AG04450 (cell line): ENCODE data around the gene PRELP. TPM values are rescaled to one million over a fixed set of nuclear protein-coding genes. Genes with fewer than 3 reads are reported as not detected.

ENCODE experiments used
- CTCF ChIA-PET: fragments of 300-600, 350-600 bp; formaldehyde crosslinking; extraction: SDS; loops from one replicate; lab custom pipeline; 2022; ENCODE audit warnings: antibody characterized with exemption, inconsistent platforms; lab: Charles Lee
- POLR2A ChIA-PET: fragments of 350-600 bp; formaldehyde crosslinking; extraction: SDS; loops from one replicate; lab custom pipeline; 2021; ENCODE audit warnings: antibody characterized with exemption, inconsistent platforms; lab: Yijun Ruan, JAX
- DNase-seq: peaks from one replicate; pipeline ENCODE4 v3.0.0-alpha.2; 2011; ENCODE audit warnings: low read depth, low spot score
- H3K27ac ChIP-seq: one replicate; pipeline ENCODE4 v1.5.1; 2012; ENCODE audit warnings: low read depth, low read length, control low read depth
- H3K27me3 ChIP-seq: one replicate; pipeline ENCODE4 v1.6.0; 2012; ENCODE audit warnings: low read length; ENCODE audit not compliant: control insufficient read depth, insufficient read depth
- H3K4me3 ChIP-seq: 2 replicates; pipeline ENCODE4 v1.5.1; 2011; ENCODE audit warnings: mild to moderate bottlenecking, low read depth, low read length, control low read depth
- H3K9me3 ChIP-seq: 2 replicates; pipeline ENCODE4 v1.5.1; 2012; ENCODE audit warnings: low read length; ENCODE audit not compliant: control insufficient read depth, insufficient read depth
- CTCF ChIP-seq: IDR thresholded peaks from 2 replicates; pipeline ENCODE4 v1.5.1; 2011; ENCODE audit warnings: low read depth, low read length, control low read depth, inconsistent platforms
- polyA plus RNA-seq: library from polyadenylated mRNA; depleted of rRNA; stranded (reverse); fragments of >200 nt; gene quantifications from 2 replicates; pipeline ENCODE4 v1.2.3, GENCODE V29; 2011

The PRELP gene
- polyA plus RNA-seq, 1 experiment, result 0.68 TPM

DNA sequence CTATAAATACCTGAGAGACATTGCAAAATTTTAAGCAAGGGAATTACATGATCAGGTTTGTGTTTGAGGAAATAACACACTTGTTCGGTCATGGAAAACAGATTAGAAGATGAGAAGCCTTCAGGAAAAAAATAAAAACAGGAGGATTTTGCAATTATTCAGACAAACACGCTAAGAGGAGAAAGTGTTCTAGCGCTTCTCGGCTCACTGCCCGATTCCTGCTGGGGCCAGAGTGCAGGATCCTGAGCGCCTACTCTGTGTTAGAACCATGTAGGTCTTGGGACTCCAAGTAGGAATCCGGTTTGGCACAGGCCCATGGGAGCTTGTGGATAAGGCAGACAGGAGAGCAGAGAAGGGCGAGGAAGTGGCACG lies 8.1 kb upstream of the PRELP start:
- DNase-seq, result no peak
- H3K9me3 ChIP-seq, result no peaks in the 10 kb centered on the region
- POLR2A ChIA-PET, result no interaction called here
- no peak overlapping the region for H3K4me3 ChIP-seq
- no peak overlapping the region for H3K27ac ChIP-seq
- TF ChIP-seq CTCF, result no peak
- peaks cover 6% of the 10 kb centered on the region for H3K27me3 ChIP-seq
- CTCF ChIA-PET, result no interaction called here

DNA sequence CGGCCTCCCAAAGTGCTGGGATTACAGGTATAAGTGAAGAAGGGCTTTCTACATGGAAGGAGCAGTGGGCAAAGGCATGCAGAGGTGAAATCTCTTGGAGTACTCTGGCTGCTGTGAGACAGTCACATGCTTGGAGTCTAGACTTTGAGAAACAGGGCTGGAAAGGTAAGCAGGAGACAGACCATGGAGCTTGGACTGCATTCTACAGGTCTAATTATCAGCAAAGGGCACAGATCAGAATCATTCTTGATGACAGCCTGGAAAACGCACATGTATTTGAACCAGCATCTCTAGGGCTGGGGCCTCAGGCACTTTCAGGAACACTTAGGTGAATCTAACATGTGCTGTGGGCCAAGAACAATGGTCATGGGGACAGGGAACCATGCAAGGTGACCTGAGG lies 7.3 kb upstream of the PRELP start:
- TF ChIP-seq CTCF, result no peak
- CTCF ChIA-PET, result no interaction called here
- H3K27me3 ChIP-seq, result peaks cover 7% of the 10 kb centered on the region
- no peaks in the 10 kb centered on the region for H3K9me3 ChIP-seq
- POLR2A ChIA-PET, result no interaction called here
- DNase-seq, result no peak
- no peak overlapping the region for H3K27ac ChIP-seq
- H3K4me3 ChIP-seq, result no peak overlapping the region

GRCh38 chr1:203470240-203470639 lies 5.4 kb upstream of the PRELP start:
- H3K27ac ChIP-seq, result no peak overlapping the region
- POLR2A ChIA-PET, result no interaction called here
- no peak for TF ChIP-seq CTCF
- no peaks in the 10 kb centered on the region for H3K9me3 ChIP-seq
- peaks cover 7% of the 10 kb centered on the region for H3K27me3 ChIP-seq
- DNase-seq, result no peak
- CTCF ChIA-PET, result no interaction called here
- no peak overlapping the region for H3K4me3 ChIP-seq

DNA sequence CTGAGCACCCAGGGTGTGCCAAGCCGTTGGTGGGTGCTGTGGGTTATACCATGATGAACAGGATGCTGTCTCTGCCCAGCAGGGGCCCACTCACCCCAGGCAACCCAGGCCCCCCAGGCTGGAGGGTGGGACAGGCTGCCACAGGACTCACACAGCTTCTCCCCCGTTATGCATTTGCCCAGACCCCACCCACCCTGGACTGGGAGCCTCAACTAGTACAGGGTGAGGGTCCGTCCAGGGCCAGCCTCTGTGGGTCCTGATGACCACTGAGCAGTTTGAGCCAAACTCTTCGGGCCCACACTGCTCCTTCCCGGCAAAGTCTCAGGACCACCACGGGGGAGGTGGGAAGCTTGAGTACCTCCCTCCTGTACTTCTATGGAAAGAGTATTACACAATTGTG lies 3.8 kb upstream of the PRELP start:
- ChIA-PET POLR2A (no interaction called here), CTCF (interaction anchor here (1.2 kb wide), 1 partner anchor 129 kb away, joined by 3 read pairs; no protein-coding TSS in a partner anchor)
- TF ChIP-seq CTCF, result no peak
- no peak overlapping the region for H3K4me3 ChIP-seq
- H3K9me3 ChIP-seq, result no peaks in the 10 kb centered on the region
- H3K27ac ChIP-seq, result no peak overlapping the region
- peaks cover 7% of the 10 kb centered on the region for H3K27me3 ChIP-seq
- no peak for DNase-seq

DNA sequence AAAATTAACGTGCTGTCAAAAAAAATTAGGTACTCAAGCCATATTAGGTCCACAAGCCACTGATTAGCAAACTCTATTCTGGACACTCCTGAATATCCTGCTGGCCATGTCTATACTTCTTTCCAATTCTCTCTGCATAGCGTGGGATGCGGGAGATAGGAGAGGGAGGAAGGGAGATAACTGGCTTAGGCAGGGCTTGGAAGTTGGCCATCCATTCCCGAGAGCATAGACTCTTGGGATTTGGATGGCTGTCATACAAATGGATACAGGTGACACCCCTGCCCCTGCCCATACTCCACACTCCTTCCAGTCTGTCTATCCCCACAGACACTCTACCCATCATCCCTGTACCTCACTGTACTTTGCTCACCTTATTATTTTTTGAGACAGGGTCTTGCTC lies 2.3 kb upstream of the PRELP start:
- ChIA-PET POLR2A (interaction anchor here (0.7 kb wide), 1 partner anchor 182 kb away, joined by 4 read pairs; no protein-coding TSS in a partner anchor), CTCF (interaction anchor here (0.8 kb wide), 1 partner anchor 133 kb away, joined by 3 read pairs; no protein-coding TSS in a partner anchor)
- H3K27me3 ChIP-seq, result peaks cover 7% of the 10 kb centered on the region
- TF ChIP-seq CTCF, result no peak
- no peak overlapping the region for H3K27ac ChIP-seq
- no peak overlapping the region for H3K4me3 ChIP-seq
- no peaks in the 10 kb centered on the region for H3K9me3 ChIP-seq
- no peak for DNase-seq
